GM19324 (cell line): ENCODE measurements around the gene SLC3A2.

ENCODE experiments used
- ATAC-seq: cut with Tn5 transposase; IDR thresholded peaks from one replicate; pipeline ENCODE4 v1.9.1; 2021; ENCODE audit warnings: mild to moderate bottlenecking, moderate library complexity; ENCODE audit not compliant: unreplicated experiment, low FRiP score

Gene SLC3A2

GRCh38 chr11:62879235-62879978, 1.3 kb upstream of the SLC3A2 start:
- ATAC-seq = no peak

GRCh38 chr11:62880231-62880802, 379 bp upstream of the SLC3A2 start:
- ATAC-seq = peak; percentile 14

GRCh38 chr11:62881579-62882430, 1.1 kb downstream of the SLC3A2 start:
- ATAC-seq = no peak

- ATAC-seq = no peak
Observed at GRCh38 chr11:62882431-62882749, 1.7 kb downstream of the SLC3A2 start.

GRCh38 chr11:62882788-62883501, 2.2 kb downstream of the SLC3A2 start:
- ATAC-seq = no peak

- no peak for ATAC-seq
Observed at GRCh38 chr11:62883673-62884072, 3.0 kb downstream of the SLC3A2 start.

GRCh38 chr11:62885137-62885750, 4.5 kb downstream of the SLC3A2 start:
- ATAC-seq = no peak

GRCh38 chr11:62888406-62888805, 7.7 kb downstream of the SLC3A2 start:
- ATAC-seq = no peak

- ATAC-seq = no peak
Observed at GRCh38 chr11:62889126-62889483, 8.4 kb downstream of the SLC3A2 start.

- no peak for ATAC-seq
Observed at GRCh38 chr11:62889484-62890437, 9.1 kb downstream of the SLC3A2 start.

GRCh38 chr11:62892077-62892922, 11.6 kb downstream of the SLC3A2 start:
- no peak for ATAC-seq

GRCh38 chr11:62895501-62895900, 14.8 kb downstream of the SLC3A2 start:
- ATAC-seq = no peak

GRCh38 chr11:62896049-62896448, 15.4 kb downstream of the SLC3A2 start:
- ATAC-seq = no peak

GRCh38 chr11:62897311-62897710, 16.6 kb downstream of the SLC3A2 start:
- ATAC-seq = no peak

GRCh38 chr11:62898027-62898426, 17.3 kb downstream of the SLC3A2 start:
- no peak for ATAC-seq

GRCh38 chr11:62902932-62903331, 22.2 kb downstream of the SLC3A2 start:
- ATAC-seq = no peak

GRCh38 chr11:62905296-62905695, 24.6 kb downstream of the SLC3A2 start:
- no peak for ATAC-seq

- ATAC-seq = no peak
Observed at GRCh38 chr11:62905927-62906531, 25.3 kb downstream of the SLC3A2 start.
